NCI-H2227 (cell line): ENCODE data around the gene ITGA6.

Source experiments
- DNase-seq: peaks from one replicate; lab custom pipeline; 2025; ENCODE audit not compliant: unreplicated experiment; lab: John Stamatoyannopoulos, UW

Gene ITGA6

GRCh38 chr2:172427256-172427989, at the start of gene ITGA6:
Gene ITGA6 (plus strand): TSS chr2:172427586.
- DNase-seq = peak; percentile 93

GRCh38 chr2:172380436-172381274, 46.7 kb upstream of the ITGA6 start:
- DNase-seq = peak; percentile 76

GRCh38 chr2:172381275-172382027, 45.9 kb upstream of the ITGA6 start:
- DNase-seq = no peak

- peak; percentile 41 for DNase-seq
Measured at GRCh38 chr2:172387361-172387760, 40.0 kb upstream of the ITGA6 start.

- no peak for DNase-seq
Measured at GRCh38 chr2:172389685-172390339, 37.6 kb upstream of the ITGA6 start.

- DNase-seq = no peak
Measured at GRCh38 chr2:172394002-172394401, 33.4 kb upstream of the ITGA6 start.

- no peak for DNase-seq
Measured at GRCh38 chr2:172395503-172395902, 31.9 kb upstream of the ITGA6 start.

- DNase-seq = no peak
Measured at GRCh38 chr2:172397148-172397834, 30.1 kb upstream of the ITGA6 start.

GRCh38 chr2:172398440-172398839, 28.9 kb upstream of the ITGA6 start:
- no peak for DNase-seq

GRCh38 chr2:172399765-172400164, 27.6 kb upstream of the ITGA6 start:
- DNase-seq = no peak

- no peak for DNase-seq
Measured at GRCh38 chr2:172402198-172402597, 25.2 kb upstream of the ITGA6 start.

- no peak for DNase-seq
Measured at GRCh38 chr2:172403402-172403801, 24.0 kb upstream of the ITGA6 start.

- peak; percentile 33 for DNase-seq
Measured at GRCh38 chr2:172403881-172404468, 23.4 kb upstream of the ITGA6 start.

- no peak for DNase-seq
Measured at GRCh38 chr2:172404824-172405223, 22.6 kb upstream of the ITGA6 start.

- DNase-seq = no peak
Measured at GRCh38 chr2:172405673-172406072, 21.7 kb upstream of the ITGA6 start.

GRCh38 chr2:172408143-172408766, 19.1 kb upstream of the ITGA6 start:
- peak; percentile 90 for DNase-seq

GRCh38 chr2:172409042-172409441, 18.3 kb upstream of the ITGA6 start:
- no peak for DNase-seq

GRCh38 chr2:172412984-172413492, 14.3 kb upstream of the ITGA6 start:
- DNase-seq = no peak

GRCh38 chr2:172415157-172415864, 12.1 kb upstream of the ITGA6 start:
- no peak for DNase-seq
